CD4-positive, alpha-beta T cell treated with Interleukin-15 for 4 hours (primary cell): ENCODE data around the gene DSCAM.

Source experiments
- DNase-seq: peaks from one replicate; pipeline ENCODE4 v3.0.0-alpha.2; 2020; ENCODE audit warnings: low spot score

Gene DSCAM

GRCh38 chr21:40130476-40130875 lies 716.5 kb downstream of the DSCAM start:
- no peak for DNase-seq

GRCh38 chr21:40129809-40130208 lies 717.1 kb downstream of the DSCAM start:
- no peak for DNase-seq

- no peak for DNase-seq
Observed at GRCh38 chr21:40128891-40129290, 718.1 kb downstream of the DSCAM start.

- no peak for DNase-seq
Observed at GRCh38 chr21:40120940-40121575, 725.9 kb downstream of the DSCAM start.

GRCh38 chr21:40118527-40118926 lies 728.4 kb downstream of the DSCAM start:
- DNase-seq: no peak

- DNase-seq: no peak
Observed at GRCh38 chr21:40117236-40117635, 729.7 kb downstream of the DSCAM start.

- no peak for DNase-seq
Observed at GRCh38 chr21:40115775-40116174, 731.2 kb downstream of the DSCAM start.

- DNase-seq: no peak
Observed at GRCh38 chr21:40102682-40103081, 744.3 kb downstream of the DSCAM start.

- DNase-seq: no peak
Observed at GRCh38 chr21:40099809-40100208, 747.1 kb downstream of the DSCAM start.

- DNase-seq: no peak
Observed at GRCh38 chr21:40095477-40095876, 751.5 kb downstream of the DSCAM start.

- DNase-seq: no peak
Observed at GRCh38 chr21:40080385-40080784, 766.6 kb downstream of the DSCAM start.

- no peak for DNase-seq
Observed at GRCh38 chr21:40074710-40075109, 772.2 kb downstream of the DSCAM start.

GRCh38 chr21:40074198-40074597 lies 772.8 kb downstream of the DSCAM start:
- no peak for DNase-seq

- no peak for DNase-seq
Observed at GRCh38 chr21:40073642-40074041, 773.3 kb downstream of the DSCAM start.

GRCh38 chr21:40070871-40071270 lies 776.1 kb downstream of the DSCAM start:
- no peak for DNase-seq

GRCh38 chr21:40067751-40068150 lies 779.2 kb downstream of the DSCAM start:
- no peak for DNase-seq

GRCh38 chr21:40066221-40066620 lies 780.7 kb downstream of the DSCAM start:
- DNase-seq: no peak

GRCh38 chr21:40060083-40060677 lies 786.8 kb downstream of the DSCAM start:
- DNase-seq: no peak

- DNase-seq: no peak
Observed at GRCh38 chr21:40057331-40057730, 789.6 kb downstream of the DSCAM start.

- DNase-seq: no peak
Observed at GRCh38 chr21:40056031-40056430, 790.9 kb downstream of the DSCAM start.

- DNase-seq: no peak
Observed at GRCh38 chr21:40054403-40054802, 792.6 kb downstream of the DSCAM start.

- no peak for DNase-seq
Observed at GRCh38 chr21:40053007-40053406, 794.0 kb downstream of the DSCAM start.

- no peak for DNase-seq
Observed at GRCh38 chr21:40052276-40052675, 794.7 kb downstream of the DSCAM start.

- DNase-seq: no peak
Observed at GRCh38 chr21:40051801-40052200, 795.2 kb downstream of the DSCAM start.
